IMR-90 (cell line): ENCODE data around the gene PDE4B. TPM values are rescaled to one million over a fixed set of nuclear protein-coding genes. Genes with fewer than 3 reads are reported as not detected.
A peak's percentile ranks its signal among the peaks of the same experiment; 100 is the strongest.

ENCODE experiments used
- ATAC-seq: fragments of 200-7000 bp; cut with Tn5 transposase; 2 replicates; pipeline ENCODE4 v1.9.1; 2020; ENCODE audit warnings: low read depth, mild to moderate bottlenecking, moderate library complexity
- BruUV-seq: library from RNA; stranded (reverse); fragments of 400-500 nt; replicated peaks from 2 replicates; lab custom pipeline; 2021; lab: Mats Ljungman, UMichigan
- CTCF ChIA-PET: fragments of 300-600 bp; formaldehyde crosslinking; extraction: SDS; loops from one replicate; lab custom pipeline; 2021; ENCODE audit warnings: antibody characterized with exemption; lab: Yijun Ruan, JAX
- POLR2A ChIA-PET: fragments of 300-600 bp; sonication (Branson Sonifier 250); formaldehyde crosslinking; loops from one replicate; lab custom pipeline; 2022; ENCODE audit warnings: antibody characterized with exemption; ENCODE audit not compliant: unreplicated experiment; lab: Charles Lee
- DNase-seq: peaks from one replicate; pipeline ENCODE4 v3.0.0; 2013
- H2AFZ ChIP-seq: replicated peaks from 2 replicates; pipeline ENCODE3; 2013; ENCODE audit warnings: low read length, mild to moderate bottlenecking; ENCODE audit not compliant: poor library complexity
- H2AK5ac ChIP-seq: 2 replicates; pipeline ENCODE4 v1.6.1; 2013; ENCODE audit warnings: low read depth, low read length, inconsistent platforms
- H2AK9ac ChIP-seq: replicated peaks from 2 replicates; pipeline ENCODE3; 2013; ENCODE audit warnings: mild to moderate bottlenecking, low read depth, low read length, moderate library complexity; ENCODE audit not compliant: poor library complexity
- H2BK120ac ChIP-seq: 2 replicates; pipeline ENCODE4 v1.6.1; 2013; ENCODE audit warnings: low read depth, low read length, inconsistent platforms
- H2BK15ac ChIP-seq: 3 replicates; pipeline ENCODE4 v1.6.1; 2013; ENCODE audit warnings: low read depth, low read length, inconsistent platforms
- H2BK20ac ChIP-seq: 2 replicates; pipeline ENCODE4 v1.6.1; 2013; ENCODE audit warnings: low read depth, mild to moderate bottlenecking, inconsistent platforms, low read length, moderate library complexity
- H2BK5ac ChIP-seq: 2 replicates; pipeline ENCODE4 v1.6.1; 2013; ENCODE audit warnings: mild to moderate bottlenecking, low read depth, low read length, inconsistent platforms; ENCODE audit not compliant: poor library complexity, severe bottlenecking
- H3K14ac ChIP-seq: replicated peaks from 2 replicates; pipeline ENCODE4 v1.6.1; 2013; ENCODE audit warnings: low read depth, low read length, inconsistent platforms
- H3K18ac ChIP-seq: 2 replicates; pipeline ENCODE4 v1.6.1; 2013; ENCODE audit warnings: low read depth, low read length, control low read depth
- H3K23ac ChIP-seq: 2 replicates; pipeline ENCODE4 v1.6.1; 2013; ENCODE audit warnings: low read depth, low read length, inconsistent platforms
- H3K27ac ChIP-seq: 2 replicates; pipeline ENCODE4 v1.5.1; 2013; ENCODE audit warnings: mild to moderate bottlenecking, control low read depth, low read length; ENCODE audit not compliant: insufficient read depth
- H3K27me3 ChIP-seq: 2 replicates; pipeline ENCODE4 v1.6.1; 2013; ENCODE audit warnings: low read length; ENCODE audit not compliant: control insufficient read depth, insufficient read depth
- H3K36me3 ChIP-seq: 2 replicates; pipeline ENCODE4 v1.6.1; 2013; ENCODE audit warnings: low read length, mixed read lengths; ENCODE audit not compliant: control insufficient read depth, insufficient read depth
- H3K4ac ChIP-seq: 2 replicates; pipeline ENCODE4 v1.6.1; 2013; ENCODE audit warnings: low read depth, low read length, inconsistent platforms
- H3K4me1 ChIP-seq: 2 replicates; pipeline ENCODE4 v1.6.1; 2013; ENCODE audit warnings: low read length, mixed read lengths; ENCODE audit not compliant: control insufficient read depth, insufficient read depth
- H3K4me2 ChIP-seq: 2 replicates; pipeline ENCODE4 v1.6.1; 2013; ENCODE audit warnings: low read depth, mild to moderate bottlenecking, control low read depth, low read length, moderate library complexity
- H3K4me3 ChIP-seq: 2 replicates; pipeline ENCODE4 v1.5.1; 2013; ENCODE audit warnings: low read depth, mild to moderate bottlenecking, control low read depth, low read length, moderate library complexity; ENCODE audit not compliant: insufficient read depth
- H3K56ac ChIP-seq: 2 replicates; pipeline ENCODE4 v1.6.1; 2013; ENCODE audit warnings: low read length, inconsistent platforms; ENCODE audit not compliant: insufficient read depth; ENCODE audit errors: extremely low read depth
- H3K79me1 ChIP-seq, 2 experiments: 2 replicates each; pipeline ENCODE4 v1.6.1; 2013; ENCODE audit warnings: low read length in 2 of 2, inconsistent platforms in 1 of 2, low read depth in 1 of 2
- H3K9ac ChIP-seq: 2 replicates; pipeline ENCODE4 v1.6.1; 2013; ENCODE audit warnings: low read depth, low read length, control low read depth
- H3K9me1 ChIP-seq: 2 replicates; pipeline ENCODE4 v1.6.1; 2013; ENCODE audit warnings: low read length, inconsistent platforms; ENCODE audit not compliant: insufficient read depth
- H3K9me3 ChIP-seq: 2 replicates; pipeline ENCODE4 v1.6.1; 2013; ENCODE audit warnings: low read length; ENCODE audit not compliant: control insufficient read depth, insufficient read depth
- H4K20me1 ChIP-seq: 2 replicates; pipeline ENCODE4 v1.6.1; 2013; ENCODE audit warnings: low read length, inconsistent platforms; ENCODE audit not compliant: insufficient read depth
- H4K5ac ChIP-seq: 2 replicates; pipeline ENCODE4 v1.6.1; 2013; ENCODE audit warnings: mild to moderate bottlenecking, low read depth, low read length, control low read depth
- H4K8ac ChIP-seq, 2 experiments: 2 replicates each; pipeline ENCODE4 v1.6.1; 2013; ENCODE audit warnings: low read depth in 2 of 2, low read length in 2 of 2, control low read depth in 1 of 2, inconsistent platforms in 1 of 2
- H4K91ac ChIP-seq: 2 replicates; pipeline ENCODE4 v1.6.1; 2013; ENCODE audit warnings: low read depth, low read length, inconsistent platforms; ENCODE audit not compliant: insufficient read depth
- BHLHE40 ChIP-seq: fragments of 150-350 bp; IDR thresholded peaks from 2 replicates; pipeline ENCODE4 v1.6.1; 2016; ENCODE audit warnings: mild to moderate bottlenecking, low read depth, low read length
- CEBPB ChIP-seq: IDR thresholded peaks from 2 replicates; pipeline ENCODE4 v1.6.1; 2012; ENCODE audit warnings: low read depth, low read length, improper control_type of control experiment
- CHD1 ChIP-seq: IDR thresholded peaks from 2 replicates; pipeline ENCODE4 v1.6.1; 2012; ENCODE audit warnings: low read depth, low read length, improper control_type of control experiment
- FOS ChIP-seq: fragments of 150-350 bp; IDR thresholded peaks from 2 replicates; pipeline ENCODE4 v1.6.1; 2016; ENCODE audit warnings: low read depth, low read length
- MAFK ChIP-seq: IDR thresholded peaks from 2 replicates; pipeline ENCODE4 v1.6.1; 2012; ENCODE audit warnings: low read depth, low read length, improper control_type of control experiment
- MAZ ChIP-seq: IDR thresholded peaks from 2 replicates; pipeline ENCODE4 v1.6.1; 2012; ENCODE audit warnings: low read depth, mild to moderate bottlenecking, low read length, improper control_type of control experiment, moderate library complexity, borderline replicate concordance
- MXI1 ChIP-seq: IDR thresholded peaks from 2 replicates; pipeline ENCODE4 v1.6.1; 2012; ENCODE audit warnings: low read depth, mild to moderate bottlenecking, low read length, moderate library complexity, borderline replicate concordance
- NFE2L2 ChIP-seq: fragments of 150-350 bp; IDR thresholded peaks from 2 replicates; pipeline ENCODE4 v1.6.1; 2016; ENCODE audit warnings: low read depth, mild to moderate bottlenecking, low read length
- POLR2A ChIP-seq: IDR thresholded peaks from 2 replicates; pipeline ENCODE4 v1.6.1; 2012; ENCODE audit warnings: mild to moderate bottlenecking, low read depth, low read length
- RAD21 ChIP-seq: IDR thresholded peaks from 2 replicates; pipeline ENCODE4 v1.6.1; 2012; ENCODE audit warnings: low read length, improper control_type of control experiment
- RCOR1 ChIP-seq: IDR thresholded peaks from 2 replicates; pipeline ENCODE4 v1.6.1; 2012; ENCODE audit warnings: mild to moderate bottlenecking, low read length, improper control_type of control experiment; ENCODE audit not compliant: insufficient replicate concordance
- RFX5 ChIP-seq: IDR thresholded peaks from 2 replicates; pipeline ENCODE4 v1.8.0; 2012; ENCODE audit warnings: low read depth, mild to moderate bottlenecking, low read length, moderate library complexity
- SMC3 ChIP-seq: fragments of 150-350 bp; IDR thresholded peaks from 2 replicates; pipeline ENCODE4 v1.6.1; 2016; ENCODE audit warnings: low read depth, mild to moderate bottlenecking, antibody characterized with exemption, low read length, moderate library complexity
- WGBS, 2 experiments: methylation state at CpG; one replicate each; pipeline versions ENCODE4 v1.1.5 to v1.1.7; 2013; ENCODE audit warnings: missing lambda C conversion rate in 2 of 2; ENCODE audit not compliant: insufficient read length in 1 of 2; ENCODE audit errors: extremely low coverage in 2 of 2; 5-methylcytosine and 5-hydroxymethylcytosine counted together
- dilution Hi-C: fragments of 300-500 bp; cut with HindIII; formaldehyde crosslinking; loops from one replicate; pipeline ENCODE4 v1.14.3; 2018; ENCODE audit warnings: low sequenced_read_pairs; ENCODE audit not compliant: unreplicated experiment
- in situ Hi-C: fragments of 300-500 bp; cut with MboI; formaldehyde crosslinking; loops from 3 replicates; pipeline ENCODE4 v1.14.3; 2019; ENCODE audit warnings: low sequenced_read_pairs, inconsistent platforms, mixed read lengths
- intact Hi-C: fragments of 100-400 bp; cut with micrococcal nuclease; formaldehyde crosslinking; loops from 2 replicates; pipeline ENCODE4 v1.10.0; 2022
- polyA plus RNA-seq, 3 experiments: library from polyadenylated mRNA; depleted of rRNA; stranded (reverse); fragments of >200 nt; gene quantifications; 2 replicates each; pipeline ENCODE4 v1.2.3, GENCODE V29; 2012; ENCODE audit warnings: low replicate concordance in 1 of 3
- total RNA-seq: library from RNA; depleted of rRNA; stranded (reverse); fragments of >200 nt; gene quantifications from 2 replicates; pipeline ENCODE4 v1.2.3, GENCODE V29; 2012
- TF ChIP-seq, protein P1 (sequence below): fragments of 150-350 bp; IDR thresholded peaks from 2 replicates; pipeline ENCODE4 v1.6.1; 2016; ENCODE audit warnings: low read depth, mild to moderate bottlenecking, low read length, moderate library complexity, borderline replicate concordance
- TF ChIP-seq, protein P2 (sequence below): fragments of 150-350 bp; IDR thresholded peaks from 2 replicates; pipeline ENCODE4 v1.6.1; 2017; ENCODE audit warnings: mild to moderate bottlenecking, antibody characterized with exemption, low read length, low read depth
- TF ChIP-seq, protein P3 (sequence below): conservative IDR thresholded peaks from 2 replicates; pipeline ENCODE4 v1.5.1; 2012; ENCODE audit warnings: mild to moderate bottlenecking, low read depth, low read length, improper control_type of control experiment

The PDE4B gene
- total and polyA plus RNA-seq, 2 of the 4 experiments (the other 2 are of a cell fraction): 5.8 to 21.3 TPM

DNA sequence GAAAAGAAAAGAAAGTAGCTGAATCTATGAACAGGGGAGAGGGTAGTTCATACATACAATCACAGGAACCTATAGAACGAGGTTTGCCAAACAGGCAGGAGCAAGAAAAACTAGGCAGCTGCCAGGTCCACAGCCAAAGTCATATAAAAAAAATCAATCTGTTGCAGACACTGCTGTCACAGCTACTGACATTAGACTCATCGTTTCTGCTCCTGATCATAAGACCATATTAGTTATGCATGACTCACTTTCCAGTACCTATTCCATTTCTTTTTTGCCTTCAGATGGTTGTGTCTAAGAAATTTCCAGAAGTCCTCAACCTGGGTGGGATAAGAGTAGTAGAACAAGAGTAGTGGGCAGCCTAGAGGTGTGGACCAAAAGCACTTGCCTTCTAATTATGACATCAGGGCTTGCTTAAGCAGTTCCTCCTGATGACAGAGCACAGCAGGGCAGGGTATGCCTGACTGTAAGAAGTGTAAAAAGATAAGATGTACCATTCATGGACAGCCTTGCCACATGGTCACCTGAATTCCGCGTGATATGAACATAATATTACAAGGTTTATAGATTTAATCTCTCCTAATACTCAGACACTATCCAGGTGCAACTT, 418.0 kb downstream of the PDE4B start:
- no TSS peak for BruUV-seq
- no peak overlapping the region for H4K5ac ChIP-seq

More for the DNA sequence above, 418.0 kb downstream of the PDE4B start:
- H3K56ac ChIP-seq: no peak overlapping the region
- whole genome bisulfite sequencing, 2 experiments: no CpG with 5 or more reads among the region's 4 CpGs
- H3K23ac ChIP-seq: no peak overlapping the region
- no peak overlapping the region for H4K8ac ChIP-seq
- peak; percentile 7 for DNase-seq
- no peak overlapping the region for H3K18ac ChIP-seq
- intact Hi-C loops (no loop called here), in situ Hi-C loops (no loop called here), dilution Hi-C loops (no loop called here)
- H2BK15ac ChIP-seq: no peak overlapping the region
- H3K9me1 ChIP-seq: no peaks in the 10 kb centered on the region
- no peak for ATAC-seq
- H2AK9ac ChIP-seq: no peak overlapping the region
- H3K4me1 ChIP-seq: no peaks in the 10 kb centered on the region; the same call in 1 of the 2 replicates
- no peak overlapping the region for H2BK20ac ChIP-seq
- no peaks in the 10 kb centered on the region for H3K27me3 ChIP-seq
- H2BK120ac ChIP-seq: no peak overlapping the region
- H4K20me1 ChIP-seq: no peaks in the 10 kb centered on the region
- H3K4ac ChIP-seq: no peak overlapping the region
- H3K4me3 ChIP-seq: no peak overlapping the region
- no peak overlapping the region for H3K14ac ChIP-seq
- no peak overlapping the region for H3K27ac ChIP-seq
- ChIA-PET CTCF (interaction anchor here (0.7 kb wide), 1 partner anchor 416 kb away, joined by 3 read pairs; no protein-coding TSS in a partner anchor), POLR2A (no interaction called here)
- no peaks in the 10 kb centered on the region for H3K9me3 ChIP-seq
- H3K79me1 ChIP-seq: no peaks in the 10 kb centered on the region
- H2AK5ac ChIP-seq: no peak overlapping the region
- H3K36me3 ChIP-seq: no peaks in the 10 kb centered on the region
- no peak overlapping the region for H3K9ac ChIP-seq
- TF ChIP-seq CEBPB: no peak
- TF ChIP-seq RAD21: no peak
- no peak for TF ChIP-seq MXI1
- TF ChIP-seq, protein P1, sequence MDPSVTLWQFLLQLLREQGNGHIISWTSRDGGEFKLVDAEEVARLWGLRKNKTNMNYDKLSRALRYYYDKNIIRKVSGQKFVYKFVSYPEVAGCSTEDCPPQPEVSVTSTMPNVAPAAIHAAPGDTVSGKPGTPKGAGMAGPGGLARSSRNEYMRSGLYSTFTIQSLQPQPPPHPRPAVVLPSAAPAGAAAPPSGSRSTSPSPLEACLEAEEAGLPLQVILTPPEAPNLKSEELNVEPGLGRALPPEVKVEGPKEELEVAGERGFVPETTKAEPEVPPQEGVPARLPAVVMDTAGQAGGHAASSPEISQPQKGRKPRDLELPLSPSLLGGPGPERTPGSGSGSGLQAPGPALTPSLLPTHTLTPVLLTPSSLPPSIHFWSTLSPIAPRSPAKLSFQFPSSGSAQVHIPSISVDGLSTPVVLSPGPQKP: no peak
- no peak for TF ChIP-seq NFE2L2
- no peak for TF ChIP-seq SMC3
- TF ChIP-seq POLR2A: no peak
- TF ChIP-seq BHLHE40: no peak
- TF ChIP-seq, protein P2, sequence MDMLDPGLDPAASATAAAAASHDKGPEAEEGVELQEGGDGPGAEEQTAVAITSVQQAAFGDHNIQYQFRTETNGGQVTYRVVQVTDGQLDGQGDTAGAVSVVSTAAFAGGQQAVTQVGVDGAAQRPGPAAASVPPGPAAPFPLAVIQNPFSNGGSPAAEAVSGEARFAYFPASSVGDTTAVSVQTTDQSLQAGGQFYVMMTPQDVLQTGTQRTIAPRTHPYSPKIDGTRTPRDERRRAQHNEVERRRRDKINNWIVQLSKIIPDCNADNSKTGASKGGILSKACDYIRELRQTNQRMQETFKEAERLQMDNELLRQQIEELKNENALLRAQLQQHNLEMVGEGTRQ: no peak
- no peak for TF ChIP-seq FOS
- TF ChIP-seq, protein P3, sequence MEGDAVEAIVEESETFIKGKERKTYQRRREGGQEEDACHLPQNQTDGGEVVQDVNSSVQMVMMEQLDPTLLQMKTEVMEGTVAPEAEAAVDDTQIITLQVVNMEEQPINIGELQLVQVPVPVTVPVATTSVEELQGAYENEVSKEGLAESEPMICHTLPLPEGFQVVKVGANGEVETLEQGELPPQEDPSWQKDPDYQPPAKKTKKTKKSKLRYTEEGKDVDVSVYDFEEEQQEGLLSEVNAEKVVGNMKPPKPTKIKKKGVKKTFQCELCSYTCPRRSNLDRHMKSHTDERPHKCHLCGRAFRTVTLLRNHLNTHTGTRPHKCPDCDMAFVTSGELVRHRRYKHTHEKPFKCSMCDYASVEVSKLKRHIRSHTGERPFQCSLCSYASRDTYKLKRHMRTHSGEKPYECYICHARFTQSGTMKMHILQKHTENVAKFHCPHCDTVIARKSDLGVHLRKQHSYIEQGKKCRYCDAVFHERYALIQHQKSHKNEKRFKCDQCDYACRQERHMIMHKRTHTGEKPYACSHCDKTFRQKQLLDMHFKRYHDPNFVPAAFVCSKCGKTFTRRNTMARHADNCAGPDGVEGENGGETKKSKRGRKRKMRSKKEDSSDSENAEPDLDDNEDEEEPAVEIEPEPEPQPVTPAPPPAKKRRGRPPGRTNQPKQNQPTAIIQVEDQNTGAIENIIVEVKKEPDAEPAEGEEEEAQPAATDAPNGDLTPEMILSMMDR: no peak
- TF ChIP-seq MAZ: no peak
- TF ChIP-seq RCOR1: no peak
- no peak for TF ChIP-seq RFX5
- no peak for TF ChIP-seq CHD1
- TF ChIP-seq MAFK: no peak
- H2AFZ ChIP-seq: no peak overlapping the region
- no peak overlapping the region for H3K4me2 ChIP-seq
- no peak overlapping the region for H2BK5ac ChIP-seq
- no peak overlapping the region for H4K91ac ChIP-seq
